NCI-H146 treated with DMSO at 0.1 percent for 48 hours (cell line): ENCODE measurements around the gene GDF10.

Experiments used
- DNase-seq: peaks from one replicate; lab custom pipeline; 2025; ENCODE audit not compliant: unreplicated experiment; lab: John Stamatoyannopoulos, UW

The GDF10 gene

GRCh38 chr10:47332371-47332770 is 32.4 kb downstream of the GDF10 start:
- DNase-seq, result no peak

DNA sequence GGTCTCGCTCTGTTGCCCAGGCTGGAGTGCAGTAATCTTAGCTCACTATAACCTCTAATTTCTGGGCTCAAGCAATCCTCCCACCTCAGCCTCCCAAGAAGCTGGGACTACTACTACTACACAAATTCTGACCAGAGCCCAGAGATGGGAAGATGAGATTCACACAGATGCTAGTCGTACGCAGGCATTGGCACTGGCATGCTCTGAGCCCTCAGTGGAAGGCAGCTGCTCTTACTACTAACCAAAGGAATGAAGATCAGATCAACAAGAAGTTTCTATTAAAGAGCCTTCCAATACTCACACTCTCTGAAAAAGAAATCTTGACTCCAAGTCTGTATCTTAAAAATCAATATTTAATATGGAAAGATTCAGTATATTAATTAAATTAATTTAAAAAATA is 32.9 kb downstream of the GDF10 start:
- no peak for DNase-seq

- DNase-seq, result no peak
Observed at GRCh38 chr10:47333532-47333931, 33.5 kb downstream of the GDF10 start.

DNA sequence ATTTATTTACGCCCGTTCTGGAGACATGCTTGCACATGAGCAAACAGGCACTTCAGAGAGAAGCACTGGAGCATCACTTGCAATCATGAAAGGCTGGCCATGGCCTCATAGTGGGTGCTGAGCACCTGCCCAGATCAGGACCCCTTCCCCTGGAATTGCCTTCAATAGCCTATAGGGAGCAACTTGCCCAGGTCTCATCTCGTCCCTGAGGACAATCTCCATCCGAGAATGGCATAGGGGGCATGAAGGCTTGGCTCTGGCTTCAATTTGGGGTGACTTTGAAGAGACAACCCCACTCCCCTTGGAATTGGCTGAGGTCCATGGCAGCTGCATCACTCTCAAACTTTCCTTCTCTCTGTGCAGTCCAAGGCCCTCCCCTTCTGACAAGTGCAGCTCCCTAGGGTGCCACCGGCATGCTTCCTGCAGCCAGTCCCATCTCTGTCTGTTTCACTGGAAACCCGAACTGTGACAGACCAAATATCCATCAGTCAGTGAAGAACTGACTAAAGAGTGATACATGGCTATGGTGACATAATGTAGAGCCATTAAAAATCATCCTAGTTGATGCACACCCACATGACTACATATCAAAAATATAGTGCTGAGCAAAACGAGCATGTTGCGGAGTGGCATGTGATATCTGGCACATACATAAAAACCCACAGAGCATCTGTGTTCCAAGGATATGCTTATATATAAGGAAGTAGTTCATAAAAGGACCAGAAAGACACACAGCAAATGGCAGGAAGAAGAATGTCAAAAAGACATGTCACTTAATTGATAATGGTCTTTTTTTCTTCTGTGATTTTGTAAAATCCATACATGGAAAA is 34.7 kb downstream of the GDF10 start:
- no peak for DNase-seq

- DNase-seq, result no peak
Observed at GRCh38 chr10:47335906-47336305, 35.9 kb downstream of the GDF10 start.

GRCh38 chr10:47336387-47337134 is 36.6 kb downstream of the GDF10 start:
- no peak for DNase-seq

- DNase-seq, result no peak
Observed at GRCh38 chr10:47337310-47337709, 37.3 kb downstream of the GDF10 start.

GRCh38 chr10:47339186-47339735 is 39.3 kb downstream of the GDF10 start:
- no peak for DNase-seq

GRCh38 chr10:47339759-47340607 is 40.0 kb downstream of the GDF10 start:
- no peak for DNase-seq

DNA sequence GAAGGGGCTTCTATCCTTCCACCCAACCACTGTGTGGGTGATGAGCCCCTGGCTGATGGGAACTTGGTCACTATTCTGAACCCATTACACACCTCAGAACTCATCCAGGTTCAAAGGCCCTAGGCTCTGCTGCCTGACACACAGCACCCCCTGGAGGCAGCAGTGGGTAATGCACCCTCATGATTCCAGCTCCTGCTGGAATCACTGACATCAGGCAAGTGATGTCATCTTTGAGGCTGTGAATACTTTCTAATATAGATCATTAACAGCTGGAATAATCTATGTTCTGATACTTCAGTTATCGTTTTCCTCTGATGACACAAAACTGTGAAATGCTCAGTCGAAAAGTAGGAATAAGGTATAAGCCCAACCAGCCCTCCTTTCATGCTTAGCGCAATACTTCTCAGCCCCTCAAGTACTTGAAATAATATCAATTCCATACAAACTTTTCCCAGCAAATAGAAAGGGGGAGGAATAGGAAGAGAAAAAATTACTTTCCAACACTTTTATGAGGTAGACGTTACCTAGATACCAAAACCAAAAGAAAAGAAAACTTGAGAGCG is 40.7 kb downstream of the GDF10 start:
- DNase-seq, result no peak

DNA sequence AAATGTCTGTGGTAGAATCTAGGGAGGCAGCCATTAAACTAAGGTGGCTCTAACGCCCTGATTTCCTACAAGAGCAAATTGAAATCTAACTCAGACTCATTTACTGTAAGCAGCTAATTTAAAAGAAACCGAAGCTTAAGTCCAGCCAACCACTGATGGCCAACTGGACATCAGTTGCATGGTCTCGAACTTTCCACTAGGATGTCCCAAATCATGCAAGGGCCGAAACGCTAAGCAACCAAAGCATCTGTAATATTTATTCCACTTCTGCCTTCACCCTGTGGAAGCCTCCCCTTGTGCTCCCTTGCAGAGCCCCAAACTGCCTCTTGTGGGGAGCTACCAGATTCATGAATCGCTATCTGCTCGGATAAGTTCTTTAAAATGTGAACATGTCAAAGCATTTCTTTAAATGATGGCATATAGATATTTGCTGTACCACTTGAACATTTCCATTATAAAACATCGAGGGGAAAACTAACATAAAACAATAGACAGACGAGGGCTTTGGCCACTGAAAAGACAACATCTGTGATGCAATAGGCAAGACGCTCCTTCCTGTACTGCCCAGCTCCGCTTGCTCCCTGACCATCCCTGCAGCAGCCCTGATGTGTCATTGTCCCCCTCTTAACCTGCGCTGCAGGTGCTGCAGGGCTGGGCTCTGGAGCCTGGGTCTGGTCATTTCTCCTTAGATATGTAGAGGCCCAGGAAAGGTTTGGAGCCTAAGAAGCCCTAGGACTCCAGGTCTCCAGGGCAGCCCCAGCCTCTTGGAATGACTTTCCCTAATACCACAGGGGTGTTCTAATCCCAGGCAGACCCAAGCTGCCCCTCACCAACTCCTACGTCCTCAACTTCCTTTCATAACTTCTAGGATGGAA is 45.2 kb downstream of the GDF10 start:
- DNase-seq, result no peak

DNA sequence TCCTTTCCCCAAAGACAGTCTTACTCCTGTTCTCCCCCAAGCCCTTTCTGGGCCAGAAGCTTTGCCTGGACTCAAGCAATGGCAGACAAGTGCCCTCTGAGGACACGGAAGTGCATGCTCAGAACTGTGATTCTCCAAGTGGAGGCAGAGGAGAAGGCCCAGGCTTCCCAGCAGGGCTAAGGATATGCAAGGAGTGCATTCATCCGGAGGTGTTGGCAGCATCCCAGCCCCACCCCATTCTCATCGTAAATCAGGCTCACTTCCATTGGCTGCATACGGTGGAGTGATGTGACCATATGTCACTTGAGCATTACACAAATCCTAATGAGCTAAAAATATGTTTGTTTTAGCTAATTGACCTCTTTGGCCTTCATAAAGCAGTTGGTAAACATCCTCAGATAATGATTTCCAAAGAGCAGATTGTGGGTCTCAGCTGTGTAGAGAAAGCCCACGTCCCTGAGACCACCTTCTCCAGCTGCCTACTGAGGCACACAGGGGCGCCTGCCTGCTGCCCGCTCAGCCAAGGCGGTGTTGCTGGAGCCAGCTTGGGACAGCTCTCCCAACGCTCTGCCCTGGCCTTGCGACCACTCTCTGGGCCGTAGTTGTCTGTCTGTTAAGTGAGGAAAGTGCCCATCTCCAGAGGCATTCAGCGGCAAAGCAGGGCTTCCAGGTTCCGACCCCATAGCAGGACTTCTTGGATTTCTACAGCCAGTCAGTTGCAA is 46.7 kb downstream of the GDF10 start:
- DNase-seq, result no peak

- DNase-seq, result no peak
Observed at GRCh38 chr10:47347303-47347675, 47.3 kb downstream of the GDF10 start.

GRCh38 chr10:47348138-47348651 is 48.2 kb downstream of the GDF10 start, which contains the start of gene RBP3:
Gene RBP3, plus strand, starts transcription at chr10:47348363. Its CDS starts 122 bp downstream, at chr10:47348485.
- no peak for DNase-seq

GRCh38 chr10:47348661-47349470 is 48.9 kb downstream of the GDF10 start:
- DNase-seq, result no peak

GRCh38 chr10:47349516-47349915 is 49.5 kb downstream of the GDF10 start:
- DNase-seq, result no peak

- no peak for DNase-seq
Observed at GRCh38 chr10:47349941-47350371, 50.0 kb downstream of the GDF10 start.
